ENCODE measurements around the gene CATSPERZ. TPM values are rescaled to one million over a fixed set of nuclear protein-coding genes. Genes with fewer than 3 reads are reported as not detected.

The CATSPERZ gene
- total and polyA plus RNA-seq, 7 donors, result 1.1 to 1.4 TPM; not detected in 5

- Histone ChIP-seq H3K27ac (no peak overlapping the region), H3K4me1 (peaks cover 0 to 31% (median 24%) of the 10 kb centered on the region in 4 donors), H3K9me3 (no peaks in the 10 kb centered on the region), H3K4me3 (no peak overlapping the region), H3K27me3 (no peaks in the 10 kb centered on the region), H3K36me3 (peaks cover 7 to 49% (median 38%) of the 10 kb centered on the region in 4 donors)
- intact Hi-C loops (cut with DNase I), result no loop called here
- DNase-seq, result no peak
- no peak for TF ChIP-seq POLR2AphosphoS5 (IDR thresholded peaks at IDR 0.05)
- no peak for TF ChIP-seq POLR2A (IDR thresholded peaks at IDR 0.05)
- no peak for TF ChIP-seq CTCF (IDR thresholded peaks at IDR 0.05)
- WGBS, 2 donors, result 87 to 91% methylated on average over 35 of the region's 35 CpGs
Observed at GRCh38 chr11:64255135-64256128, 44.7 kb upstream of the CATSPERZ start.

GRCh38 chr11:64256300-64256699 lies 43.9 kb upstream of the CATSPERZ start:
- Histone ChIP-seq H3K27ac (no peak overlapping the region), H3K9me3 (no peaks in the 10 kb centered on the region), H3K4me1 (peaks cover 0 to 23% (median 18%) of the 10 kb centered on the region in 4 donors), H3K4me3 (no peak overlapping the region), H3K36me3 (peaks cover 7 to 52% (median 38%) of the 10 kb centered on the region in 4 donors), H3K27me3 (no peaks in the 10 kb centered on the region)
- no peak for DNase-seq
- intact Hi-C loops (cut with DNase I), result no loop called here
- 92 to 93% methylated on average over 15 of the region's 15 CpGs for WGBS, 2 donors
- TF ChIP-seq CTCF (IDR thresholded peaks at IDR 0.05), result no peak

- 91 to 94% methylated on average over 24 of the region's 24 CpGs for WGBS, 2 donors
- Histone ChIP-seq H3K27me3 (no peaks in the 10 kb centered on the region), H3K9me3 (no peaks in the 10 kb centered on the region), H3K4me1 (peaks cover 0 to 5% (median 1%) of the 10 kb centered on the region in 4 donors), H3K4me3 (no peak overlapping the region), H3K27ac (no peak overlapping the region), H3K36me3 (peaks cover 7 to 72% (median 51%) of the 10 kb centered on the region in 4 donors)
- intact Hi-C loops (cut with DNase I), result no loop called here
- DNase-seq, result no peak
- TF ChIP-seq CTCF (IDR thresholded peaks at IDR 0.05), result no peak
- no peak for TF ChIP-seq POLR2A (IDR thresholded peaks at IDR 0.05)
- no peak for TF ChIP-seq POLR2AphosphoS5 (IDR thresholded peaks at IDR 0.05)
- TF ChIP-seq EP300 (IDR thresholded peaks at IDR 0.05), result no peak
Observed at GRCh38 chr11:64258356-64258755, 41.8 kb upstream of the CATSPERZ start.

GRCh38 chr11:64258946-64259532 lies 41.1 kb upstream of the CATSPERZ start:
- Histone ChIP-seq H3K27me3 (no peaks in the 10 kb centered on the region), H3K4me3 (no peak overlapping the region), H3K27ac (no peak overlapping the region), H3K4me1 (no peaks in the 10 kb centered on the region), H3K36me3 (peaks cover 7 to 79% (median 51%) of the 10 kb centered on the region in 4 donors), H3K9me3 (no peaks in the 10 kb centered on the region)
- no peak for TF ChIP-seq CTCF (IDR thresholded peaks at IDR 0.05)
- TF ChIP-seq POLR2AphosphoS5 (IDR thresholded peaks at IDR 0.05), result no peak
- no peak for TF ChIP-seq POLR2A (IDR thresholded peaks at IDR 0.05)
- TF ChIP-seq EP300 (IDR thresholded peaks at IDR 0.05), result no peak
- 92 to 94% methylated on average over 32 of the region's 32 CpGs for WGBS, 2 donors
- intact Hi-C loops (cut with DNase I), result no loop called here
- DNase-seq, result no peak
